ENCODE results near the gene ZFAND5.

DNA sequence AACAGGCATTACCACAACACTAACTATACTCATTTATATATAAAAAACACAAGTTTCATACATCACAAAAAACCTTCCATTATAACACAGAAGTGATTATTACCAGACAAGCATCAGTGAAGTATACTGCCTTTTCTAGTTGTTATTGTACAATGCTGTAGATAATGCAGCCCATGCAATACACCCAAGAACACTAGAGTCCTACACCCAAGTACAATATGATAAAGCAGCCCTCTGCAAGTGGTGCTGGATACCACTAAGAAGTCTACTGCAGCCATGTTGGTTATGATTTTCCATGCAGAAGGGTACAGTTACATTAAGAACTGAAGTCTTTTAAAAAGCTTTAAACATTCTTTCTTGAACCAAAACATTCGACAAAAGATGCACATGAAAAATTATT is 10.3 kb downstream of the ZFAND5 start:
- TF ChIP-seq, protein P1, sequence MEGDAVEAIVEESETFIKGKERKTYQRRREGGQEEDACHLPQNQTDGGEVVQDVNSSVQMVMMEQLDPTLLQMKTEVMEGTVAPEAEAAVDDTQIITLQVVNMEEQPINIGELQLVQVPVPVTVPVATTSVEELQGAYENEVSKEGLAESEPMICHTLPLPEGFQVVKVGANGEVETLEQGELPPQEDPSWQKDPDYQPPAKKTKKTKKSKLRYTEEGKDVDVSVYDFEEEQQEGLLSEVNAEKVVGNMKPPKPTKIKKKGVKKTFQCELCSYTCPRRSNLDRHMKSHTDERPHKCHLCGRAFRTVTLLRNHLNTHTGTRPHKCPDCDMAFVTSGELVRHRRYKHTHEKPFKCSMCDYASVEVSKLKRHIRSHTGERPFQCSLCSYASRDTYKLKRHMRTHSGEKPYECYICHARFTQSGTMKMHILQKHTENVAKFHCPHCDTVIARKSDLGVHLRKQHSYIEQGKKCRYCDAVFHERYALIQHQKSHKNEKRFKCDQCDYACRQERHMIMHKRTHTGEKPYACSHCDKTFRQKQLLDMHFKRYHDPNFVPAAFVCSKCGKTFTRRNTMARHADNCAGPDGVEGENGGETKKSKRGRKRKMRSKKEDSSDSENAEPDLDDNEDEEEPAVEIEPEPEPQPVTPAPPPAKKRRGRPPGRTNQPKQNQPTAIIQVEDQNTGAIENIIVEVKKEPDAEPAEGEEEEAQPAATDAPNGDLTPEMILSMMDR (conservative IDR thresholded peaks at IDR 0.05; ENCODE audit: low read depth, low read length), result no peak
- TF ChIP-seq EZH2 (IDR thresholded peaks at IDR 0.05; ENCODE audit: low read length, unreplicated experiment), result no peak

Measured in PC-3 (cell line).